NCI-H1436 (cell line): ENCODE data around the gene MAP3K7CL.

Source experiments
- DNase-seq: peaks from one replicate; lab custom pipeline; 2025; lab: John Stamatoyannopoulos, UW

MAP3K7CL gene

GRCh38 chr21:29168891-29169315 is 38.5 kb downstream of the MAP3K7CL start:
- DNase-seq = no peak

DNA sequence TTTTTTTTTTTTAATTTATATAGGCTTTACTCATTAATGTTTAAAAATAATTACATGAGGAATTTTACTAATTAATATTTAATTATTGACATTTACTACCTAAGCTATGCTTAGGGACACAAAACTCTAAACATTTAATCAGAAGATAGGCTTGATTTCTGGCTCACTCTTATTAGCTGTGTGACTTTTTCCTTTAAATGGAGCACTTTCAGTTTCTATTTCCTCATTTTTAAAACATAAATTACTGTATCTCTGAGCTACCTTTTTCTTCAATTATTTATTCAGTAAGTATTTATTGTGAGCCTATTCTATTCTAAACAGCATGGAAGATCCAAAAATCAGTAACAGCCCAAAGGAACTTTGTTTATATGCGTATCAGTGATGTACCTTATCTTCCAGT is 40.5 kb downstream of the MAP3K7CL start:
- DNase-seq = no peak

GRCh38 chr21:29172282-29172681 is 41.8 kb downstream of the MAP3K7CL start:
- DNase-seq = no peak

DNA sequence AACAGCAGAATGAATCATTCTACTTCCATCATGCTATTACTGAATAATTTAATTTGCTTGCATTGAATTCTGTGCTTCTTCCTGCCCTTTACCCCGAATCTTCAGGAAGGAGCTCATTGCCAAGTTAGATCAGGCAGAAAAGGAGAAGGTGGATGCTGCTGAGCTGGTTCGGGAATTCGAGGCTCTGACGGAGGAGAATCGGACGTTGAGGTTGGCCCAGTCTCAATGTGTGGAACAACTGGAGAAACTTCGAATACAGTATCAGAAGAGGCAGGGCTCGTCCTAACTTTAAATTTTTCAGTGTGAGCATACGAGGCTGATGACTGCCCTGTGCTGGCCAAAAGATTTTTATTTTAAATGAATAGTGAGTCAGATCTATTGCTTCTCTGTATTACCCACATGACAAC is 44.2 kb downstream of the MAP3K7CL start:
- DNase-seq = no peak

DNA sequence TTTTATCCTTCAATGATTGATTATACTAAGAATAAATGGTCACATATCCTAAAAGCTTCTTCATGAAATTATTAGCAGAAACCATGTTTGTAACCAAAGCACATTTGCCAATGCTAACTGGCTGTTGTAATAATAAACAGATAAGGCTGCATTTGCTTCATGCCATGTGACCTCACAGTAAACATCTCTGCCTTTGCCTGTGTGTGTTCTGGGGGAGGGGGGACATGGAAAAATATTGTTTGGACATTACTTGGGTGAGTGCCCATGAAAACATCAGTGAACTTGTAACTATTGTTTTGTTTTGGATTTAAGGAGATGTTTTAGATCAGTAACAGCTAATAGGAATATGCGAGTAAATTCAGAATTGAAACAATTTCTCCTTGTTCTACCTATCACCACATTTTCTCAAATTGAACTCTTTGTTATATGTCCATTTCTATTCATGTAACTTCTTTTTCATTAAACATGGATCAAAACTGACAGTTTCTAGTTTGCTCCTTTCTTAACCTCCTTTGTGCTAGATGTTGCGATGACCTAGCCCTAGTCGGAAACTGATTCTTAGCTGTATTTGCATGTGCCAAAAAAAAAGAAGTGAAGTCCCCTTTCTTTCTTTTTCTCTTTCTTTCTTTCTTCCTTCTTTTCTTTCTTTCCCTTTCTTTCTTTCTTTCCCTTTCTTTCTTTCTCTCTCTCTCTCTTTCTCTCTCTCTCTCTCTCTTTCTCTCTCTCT is 45.1 kb downstream of the MAP3K7CL start:
- DNase-seq = no peak

DNA sequence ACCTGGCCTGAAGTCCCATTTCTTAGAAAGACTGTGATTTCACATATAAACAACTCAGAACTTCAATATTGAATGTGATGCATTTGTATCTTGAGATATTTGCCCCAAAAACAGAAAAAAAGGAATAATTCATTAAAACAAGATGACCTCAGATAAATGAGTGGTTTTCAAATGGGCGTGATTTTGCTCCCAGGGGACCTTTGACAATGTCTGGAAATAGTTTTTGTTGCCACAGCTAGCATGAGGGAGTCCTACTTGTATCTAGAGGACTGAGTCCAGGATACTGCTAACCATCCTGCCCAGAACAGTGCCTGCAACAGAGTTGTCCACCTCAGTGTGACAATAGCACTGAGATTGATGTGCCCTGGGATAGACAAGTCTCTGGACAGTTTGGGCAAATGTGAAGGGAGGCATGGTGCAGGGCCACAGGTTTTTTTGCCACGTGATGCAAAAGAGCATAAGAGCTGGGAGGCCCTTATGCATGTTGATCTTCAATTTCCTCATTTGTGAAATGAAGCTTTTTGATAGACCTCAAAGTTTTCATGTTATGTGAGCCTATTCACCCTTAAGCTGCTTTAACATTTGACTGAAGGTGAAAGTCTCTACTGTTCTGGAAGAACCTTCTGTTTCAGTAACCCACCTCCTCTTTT is 46.2 kb downstream of the MAP3K7CL start:
- no peak for DNase-seq

- DNase-seq = no peak
These were observed 47.4 kb downstream of the MAP3K7CL start for GRCh38 chr21:29177800-29178199.

- no peak for DNase-seq
These were observed 48.5 kb downstream of the MAP3K7CL start for GRCh38 chr21:29178926-29179325.

DNA sequence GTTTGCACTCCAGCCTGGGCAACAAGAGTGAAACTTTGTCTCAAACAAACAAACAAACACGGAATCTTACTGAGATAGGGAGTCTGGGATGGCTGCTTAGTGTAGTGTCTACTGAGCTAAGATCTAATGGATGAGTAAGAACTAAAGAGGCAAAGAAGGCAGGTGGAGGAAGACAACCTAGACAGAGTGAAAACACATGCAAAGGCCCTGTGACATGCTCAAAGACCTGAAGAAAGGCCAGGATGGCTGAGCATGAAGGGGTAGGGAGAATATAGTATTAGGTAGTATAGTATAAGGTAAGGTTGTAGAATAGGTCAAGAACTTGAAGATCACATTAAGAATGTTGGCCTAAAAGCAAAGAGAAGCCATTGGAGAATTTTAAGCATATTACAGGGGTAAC is 49.1 kb downstream of the MAP3K7CL start:
- DNase-seq = no peak

GRCh38 chr21:29181799-29182470 is 51.5 kb downstream of the MAP3K7CL start:
- no peak for DNase-seq

GRCh38 chr21:29182691-29183092 is 52.2 kb downstream of the MAP3K7CL start:
- DNase-seq = no peak

DNA sequence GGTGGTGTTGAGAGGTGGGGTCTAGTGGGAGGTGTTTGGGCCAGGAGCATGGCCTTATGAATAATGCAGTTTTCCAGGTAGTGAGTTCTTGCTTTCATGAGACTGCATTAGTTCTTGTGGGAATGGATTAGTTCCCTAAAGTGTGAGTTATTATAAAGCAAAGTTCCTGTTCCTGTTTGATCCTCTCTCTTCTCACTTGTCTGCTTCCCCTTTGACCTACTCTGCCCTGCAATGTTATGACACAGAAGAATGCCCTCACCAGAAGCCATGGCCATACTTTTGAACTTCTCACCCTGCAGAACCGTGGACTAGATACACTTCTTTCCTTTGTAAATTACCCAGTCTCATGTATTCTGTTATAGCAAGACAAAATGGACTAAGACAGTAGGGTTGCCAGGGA is 53.6 kb downstream of the MAP3K7CL start:
- no peak for DNase-seq

GRCh38 chr21:29185172-29185571 is 54.7 kb downstream of the MAP3K7CL start:
- no peak for DNase-seq

GRCh38 chr21:29185633-29186032 is 55.2 kb downstream of the MAP3K7CL start:
- no peak for DNase-seq

DNA sequence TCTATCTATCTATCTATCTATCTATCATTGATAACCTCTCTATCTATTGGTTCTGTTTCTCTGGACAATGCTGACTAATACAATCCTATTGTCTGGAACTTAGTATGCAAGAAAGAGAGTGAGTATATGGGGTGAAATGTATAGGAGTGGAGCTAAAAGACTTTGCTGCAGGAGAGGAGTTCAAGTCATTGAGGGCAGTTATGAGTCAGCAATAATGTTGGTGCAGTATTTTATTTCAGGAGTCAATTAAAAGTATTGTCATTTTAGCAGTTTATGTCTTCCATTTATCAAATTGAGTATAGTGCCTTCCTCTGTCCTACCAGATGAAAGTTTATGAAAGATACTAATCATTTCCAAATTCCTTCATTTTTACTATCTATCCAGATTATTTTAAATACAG is 55.8 kb downstream of the MAP3K7CL start:
- DNase-seq = no peak

DNA sequence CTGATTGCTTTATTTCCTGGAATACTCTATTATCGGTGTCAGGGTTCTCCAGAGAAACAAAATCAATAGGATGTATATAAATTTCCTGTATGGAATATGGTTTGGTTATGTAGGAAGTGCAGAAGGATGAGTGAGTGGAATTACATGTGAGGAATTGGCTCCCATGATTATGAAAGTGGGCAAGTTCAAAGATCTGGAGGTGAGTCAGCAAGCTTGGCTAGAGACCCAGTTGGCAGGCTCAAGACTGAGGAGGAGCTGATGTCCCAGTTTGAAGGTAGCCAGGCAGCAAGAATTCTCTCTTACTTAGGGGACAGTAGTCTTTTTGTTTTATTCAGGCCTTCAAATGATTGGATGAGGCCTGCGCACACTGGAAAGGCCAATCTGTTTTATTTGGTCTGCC is 57.5 kb downstream of the MAP3K7CL start:
- no peak for DNase-seq

GRCh38 chr21:29189353-29189752 is 58.9 kb downstream of the MAP3K7CL start:
- DNase-seq = no peak

DNA sequence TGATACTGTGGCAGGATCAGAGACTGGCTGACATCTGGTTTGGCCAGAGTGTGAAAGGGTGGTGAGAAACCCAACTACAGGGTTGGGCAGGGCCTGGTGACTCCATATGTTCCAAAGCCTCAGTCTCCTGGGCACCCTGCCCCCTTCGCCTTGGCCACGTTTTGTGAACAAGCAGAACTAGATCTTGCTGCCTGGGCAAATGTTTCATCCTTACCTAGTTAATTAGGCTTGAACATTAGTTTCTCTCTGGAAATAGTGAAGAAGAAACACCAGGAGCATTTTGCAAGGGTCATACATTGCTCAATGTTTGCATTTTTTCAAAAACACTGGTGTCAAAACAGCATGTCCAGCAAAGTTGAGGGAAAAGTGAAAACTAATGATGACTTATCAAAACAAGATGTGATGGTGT is 60.5 kb downstream of the MAP3K7CL start:
- DNase-seq = no peak

DNA sequence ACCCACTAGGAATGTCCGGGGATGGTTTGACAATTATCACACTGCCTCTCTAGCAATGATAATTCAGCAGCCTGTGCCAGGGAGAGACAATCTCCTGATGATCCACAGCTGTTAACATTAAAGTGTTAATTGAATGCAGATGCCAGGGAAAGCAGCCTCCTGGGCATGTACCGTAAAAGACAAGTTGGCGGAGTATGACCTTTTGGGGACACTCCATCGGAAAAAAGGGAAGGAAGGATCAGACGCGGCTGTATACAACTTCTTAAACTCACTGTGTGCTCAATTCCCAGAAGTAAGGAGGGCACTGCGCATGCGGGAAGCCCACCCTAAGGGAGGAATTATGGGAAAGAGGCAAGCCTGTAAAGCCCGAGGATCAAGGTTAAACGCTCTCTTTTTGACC is 62.6 kb downstream of the MAP3K7CL start:
- DNase-seq = no peak

- DNase-seq = no peak
These were observed 63.5 kb downstream of the MAP3K7CL start for GRCh38 chr21:29193901-29194300.

GRCh38 chr21:29194342-29194741 is 63.9 kb downstream of the MAP3K7CL start:
- no peak for DNase-seq

DNA sequence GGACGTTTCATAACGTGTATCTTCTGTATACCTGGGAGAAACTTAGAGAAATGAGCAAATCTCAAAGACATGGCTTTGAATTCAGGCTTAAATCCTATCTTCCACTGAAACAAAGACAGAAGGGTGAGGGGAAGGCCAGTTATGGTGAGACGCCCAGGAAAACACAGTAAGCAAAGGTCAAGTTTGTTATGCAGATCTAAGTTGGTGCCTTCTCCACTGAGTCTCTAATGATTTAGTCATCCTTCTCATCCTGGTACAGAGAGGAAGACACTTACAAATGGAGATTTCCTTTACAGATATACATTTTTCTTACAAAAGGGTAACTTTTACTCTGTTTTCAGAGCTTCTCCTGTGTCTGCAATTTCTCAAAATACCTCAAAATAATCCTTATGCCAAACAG is 64.4 kb downstream of the MAP3K7CL start:
- DNase-seq = no peak

DNA sequence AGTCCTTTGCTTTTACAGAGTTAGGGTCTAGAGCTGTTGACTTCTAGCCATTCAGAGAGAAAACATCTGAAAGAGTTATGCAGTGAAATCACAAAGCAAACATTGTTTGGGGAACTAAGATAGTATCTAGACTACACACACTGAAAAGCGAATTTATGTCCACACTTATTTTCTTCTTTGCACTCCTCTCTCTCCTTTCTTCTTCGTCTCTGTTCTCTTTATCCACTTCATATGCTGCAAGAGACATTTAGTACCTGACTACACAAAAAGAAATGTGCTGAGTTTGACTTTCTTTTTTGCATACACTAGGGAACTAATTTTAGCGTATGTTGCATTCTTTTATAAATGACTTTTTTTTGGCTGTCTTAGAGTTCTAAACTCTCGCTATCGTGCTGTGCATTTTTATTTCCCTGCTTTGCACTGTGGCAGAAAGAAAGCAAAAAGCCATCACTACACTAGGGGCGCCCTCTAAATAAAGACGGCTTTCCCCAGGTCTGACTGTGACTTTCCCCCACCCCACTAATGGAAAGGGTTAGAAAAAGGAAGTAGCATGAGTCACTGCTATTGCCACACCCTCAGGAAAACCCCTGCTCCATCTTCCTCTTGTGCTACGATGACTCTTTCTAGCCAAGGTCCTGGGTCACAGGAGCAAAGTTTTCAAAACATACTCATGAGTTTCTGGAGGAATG is 65.7 kb downstream of the MAP3K7CL start:
- DNase-seq = no peak
